Renal cortex interstitium (tissue), 15 donors: Measurements from ENCODE around the gene P2RY8. TPM values are rescaled to one million over a fixed set of nuclear protein-coding genes. Genes with fewer than 3 reads are reported as not detected.
"Not testable (repeated sequence)": the region's sequence is repeated elsewhere in the genome, so short reads cannot be mapped to it uniquely, and the experiment has no call there.

Experiments
- DNase-seq, 11 donors: peaks; one replicate each; pipeline ENCODE4 v3.0.0-alpha.2; 2013; ENCODE audit warnings: low read depth in 9 of 11, low spot score in 4 of 11; ENCODE audit errors: extremely low read depth in 1 of 11
- long read RNA-seq, 16 experiments: transcript quantifications; one replicate each; lab custom pipeline, GENCODE V29; 2026
- polyA plus RNA-seq, 3 donors: library from polyadenylated mRNA; unstranded; fragments of 120-200 nt; gene quantifications; one replicate each; pipeline ENCODE4 v1.2.1, GENCODE V29; 2013; ENCODE audit not compliant: insufficient read length in 3 of 3

Gene P2RY8
- 1 to 10 TPM in 1 of 3 donors, under 1 TPM in 2; 0.64 to 1.7 (median 0.95) TPM for polyA plus RNA-seq
- long read RNA-seq, donor 1 = 0 reads
- long read RNA-seq, donor 2, full-length matches to known transcripts = 1 of 1 reads
- long read RNA-seq, donor 2, partial matches to known transcripts = 0 of 1 reads
- long read RNA-seq, donor 2, other reads (novel, unspliced or antisense) = 0 of 1 reads
- long read RNA-seq, donor 3 = 0 reads
- long read RNA-seq, donor 4, full-length matches to known transcripts = 2 of 24 reads
- long read RNA-seq, donor 4, partial matches to known transcripts = 12 of 24 reads
- long read RNA-seq, donor 4, other reads (novel, unspliced or antisense) = 10 of 24 reads
- long read RNA-seq, donor 5 = 0 reads
- long read RNA-seq, donor 6 = 0 reads
- long read RNA-seq, donor 7, full-length matches to known transcripts = 1 of 1 reads
- long read RNA-seq, donor 7, partial matches to known transcripts = 0 of 1 reads
- long read RNA-seq, donor 7, other reads (novel, unspliced or antisense) = 0 of 1 reads
- long read RNA-seq, donor 8, full-length matches to known transcripts = 1 of 1 reads
- long read RNA-seq, donor 8, partial matches to known transcripts = 0 of 1 reads
- long read RNA-seq, donor 8, other reads (novel, unspliced or antisense) = 0 of 1 reads
- long read RNA-seq, donor 9 = 0 reads
- long read RNA-seq, donor 10 = 0 reads
- long read RNA-seq, donor 11, full-length matches to known transcripts = 1 of 1 reads
- long read RNA-seq, donor 11, partial matches to known transcripts = 0 of 1 reads
- long read RNA-seq, donor 11, other reads (novel, unspliced or antisense) = 0 of 1 reads
- long read RNA-seq, donor 12 = 0 reads
- long read RNA-seq, donor 13 = 0 reads
- long read RNA-seq, donor 14 = 0 reads
- long read RNA-seq, donor 15 = 0 reads
- long read RNA-seq, donor 16, full-length matches to known transcripts = 2 of 2 reads
- long read RNA-seq, donor 16, partial matches to known transcripts = 0 of 2 reads
- long read RNA-seq, donor 16, other reads (novel, unspliced or antisense) = 0 of 2 reads

- peak in 1 of 11 donors; percentile 44 for DNase-seq
These were observed at the start of gene P2RY8 for GRCh38 chrX:1537031-1537715. Gene P2RY8, minus strand, starts transcription at chrX:1537185. Its CDS starts 70,627 bp downstream, at chrX:1466558.

- DNase-seq = no peak
These were observed 47.4 kb upstream of the P2RY8 start for GRCh38 chrX:1584237-1585011.

GRCh38 chrX:1582686-1583437 is 45.9 kb upstream of the P2RY8 start:
- DNase-seq = no peak

GRCh38 chrX:1581132-1581531 is 44.1 kb upstream of the P2RY8 start:
- peak in 3 of 11 donors; percentile 24 to 50 (median 27) for DNase-seq

GRCh38 chrX:1578511-1579173 is 41.7 kb upstream of the P2RY8 start:
- no peak for DNase-seq

GRCh38 chrX:1577845-1578244 is 40.9 kb upstream of the P2RY8 start:
- DNase-seq = no peak

- no peak for DNase-seq
These were observed 39.4 kb upstream of the P2RY8 start for GRCh38 chrX:1576201-1576992.

GRCh38 chrX:1574181-1574580 is 37.2 kb upstream of the P2RY8 start:
- not testable (repeated sequence) for DNase-seq

- DNase-seq = no peak
These were observed 28.0 kb upstream of the P2RY8 start for GRCh38 chrX:1564750-1565683.

- DNase-seq = not testable (repeated sequence)
These were observed 27.1 kb upstream of the P2RY8 start for GRCh38 chrX:1564077-1564476.

- DNase-seq = no peak
These were observed 24.2 kb upstream of the P2RY8 start for GRCh38 chrX:1561164-1561563.

- no peak for DNase-seq
These were observed 21.9 kb upstream of the P2RY8 start for GRCh38 chrX:1558761-1559468.

GRCh38 chrX:1557442-1557841 is 20.5 kb upstream of the P2RY8 start:
- DNase-seq = not testable (repeated sequence)

GRCh38 chrX:1555370-1555769 is 18.4 kb upstream of the P2RY8 start:
- DNase-seq = no peak
